M059J (cell line): ENCODE results near the gene GRIK5. TPM values are rescaled to one million over a fixed set of nuclear protein-coding genes. Genes with fewer than 3 reads are reported as not detected.

Experiments used
- DNase-seq: peaks from one replicate; pipeline ENCODE4 v3.0.0-alpha.2; 2012; ENCODE audit warnings: low read depth
- total RNA-seq: library from RNA; depleted of rRNA; stranded (reverse); fragments of >200 nt; shearing (Covaris generic); gene quantifications from 2 replicates; pipeline ENCODE4 v1.2.3, GENCODE V29; 2014

GRIK5 gene
- total RNA-seq, 1 experiment from 2014 or later = 0.07 TPM

GRCh38 chr19:41990615-41991014 is 79.4 kb downstream of the GRIK5 start:
- DNase-seq = no peak

- no peak for DNase-seq
Measured at GRCh38 chr19:41990028-41990427, 80.0 kb downstream of the GRIK5 start.

- DNase-seq = no peak
Measured at GRCh38 chr19:41988947-41989346, 81.1 kb downstream of the GRIK5 start.

GRCh38 chr19:41987141-41987860 is 82.7 kb downstream of the GRIK5 start:
- no peak for DNase-seq

- no peak for DNase-seq
Measured at GRCh38 chr19:41984961-41985360, 85.0 kb downstream of the GRIK5 start.

- DNase-seq = no peak
Measured at GRCh38 chr19:41981724-41982123, 88.3 kb downstream of the GRIK5 start.

GRCh38 chr19:41978470-41978869 is 91.5 kb downstream of the GRIK5 start:
- DNase-seq = no peak

GRCh38 chr19:41977916-41978315 is 92.1 kb downstream of the GRIK5 start:
- DNase-seq = no peak

- DNase-seq = no peak
Measured at GRCh38 chr19:41974652-41975051, 95.4 kb downstream of the GRIK5 start.

- DNase-seq = no peak
Measured at GRCh38 chr19:41971363-41971762, 98.6 kb downstream of the GRIK5 start.

- DNase-seq = no peak
Measured at GRCh38 chr19:41969772-41970458, 100.1 kb downstream of the GRIK5 start.

GRCh38 chr19:41968751-41969595 is 101.0 kb downstream of the GRIK5 start:
- DNase-seq = no peak

GRCh38 chr19:41967054-41967783 is 102.8 kb downstream of the GRIK5 start:
- DNase-seq = no peak

- DNase-seq = no peak
Measured at GRCh38 chr19:41965106-41965505, 104.9 kb downstream of the GRIK5 start.

- DNase-seq = no peak
Measured at GRCh38 chr19:41960973-41961372, 109.0 kb downstream of the GRIK5 start.

- DNase-seq = peak; percentile 91
Measured at GRCh38 chr19:41959056-41960053, 110.7 kb downstream of the GRIK5 start, which contains the start of gene RABAC1. Gene RABAC1, minus strand, starts transcription at chr19:41959321. Its CDS starts 29 bp downstream, at chr19:41959292.

GRCh38 chr19:41958367-41959055 is 111.5 kb downstream of the GRIK5 start:
- DNase-seq = peak; percentile 75

GRCh38 chr19:41957838-41958366 is 112.1 kb downstream of the GRIK5 start:
- peak; percentile 89 for DNase-seq

GRCh38 chr19:41957161-41957837 is 112.7 kb downstream of the GRIK5 start:
- DNase-seq = no peak
